Cardiac septum (tissue), 1 donor: ENCODE measurements around the gene METTL2A. TPM values are rescaled to one million over a fixed set of nuclear protein-coding genes. Genes with fewer than 3 reads are reported as not detected.
"Not testable (repeated sequence)": the region's sequence is repeated elsewhere in the genome, so short reads cannot be mapped to it uniquely, and the experiment has no call there.

Experiments used
- DNase-seq: peaks from one replicate; pipeline ENCODE4 v3.0.0-alpha.2; 2020; ENCODE audit warnings: low spot score
- intact Hi-C: fragments of 100-400 bp; cut with DNase I; formaldehyde crosslinking; loops from one replicate; pipeline ENCODE4 v1.14.0; 2022
- total RNA-seq: library from RNA; stranded (reverse); fragmentation: NEBNext Ultra II Directional; extraction: Animal tissue kit (Norgen Biotek cat#: 25700); gene quantifications from one replicate; pipeline ENCODE4 v1.2.1, GENCODE V29; 2021
- donor health status: DM: no; HTN: no; CAD: no.

Gene METTL2A
- total RNA-seq, 1 donor from 2014 or later: 17.1 TPM

DNA sequence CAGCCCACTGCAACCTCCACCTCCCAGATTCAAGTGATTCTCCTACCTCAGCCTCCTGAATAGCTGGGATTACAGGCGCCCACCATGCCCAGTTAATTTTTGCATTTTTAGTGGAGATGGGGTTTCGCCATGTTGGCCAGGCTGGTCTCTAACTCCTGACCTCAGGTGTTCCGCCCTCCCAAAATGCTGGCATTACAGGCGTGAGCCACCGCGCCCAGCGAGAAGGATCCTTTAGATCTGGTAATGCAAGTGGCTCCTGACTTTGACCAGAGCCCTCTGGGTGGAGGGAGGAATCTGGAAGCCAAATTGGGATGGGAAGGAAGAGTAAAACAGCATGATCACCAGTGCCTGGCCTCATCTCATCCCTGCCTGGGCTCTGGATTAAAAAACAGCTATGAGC, 41.6 kb downstream of the METTL2A start:
- DNase-seq, intact Hi-C loops: not testable (repeated sequence)

DNA sequence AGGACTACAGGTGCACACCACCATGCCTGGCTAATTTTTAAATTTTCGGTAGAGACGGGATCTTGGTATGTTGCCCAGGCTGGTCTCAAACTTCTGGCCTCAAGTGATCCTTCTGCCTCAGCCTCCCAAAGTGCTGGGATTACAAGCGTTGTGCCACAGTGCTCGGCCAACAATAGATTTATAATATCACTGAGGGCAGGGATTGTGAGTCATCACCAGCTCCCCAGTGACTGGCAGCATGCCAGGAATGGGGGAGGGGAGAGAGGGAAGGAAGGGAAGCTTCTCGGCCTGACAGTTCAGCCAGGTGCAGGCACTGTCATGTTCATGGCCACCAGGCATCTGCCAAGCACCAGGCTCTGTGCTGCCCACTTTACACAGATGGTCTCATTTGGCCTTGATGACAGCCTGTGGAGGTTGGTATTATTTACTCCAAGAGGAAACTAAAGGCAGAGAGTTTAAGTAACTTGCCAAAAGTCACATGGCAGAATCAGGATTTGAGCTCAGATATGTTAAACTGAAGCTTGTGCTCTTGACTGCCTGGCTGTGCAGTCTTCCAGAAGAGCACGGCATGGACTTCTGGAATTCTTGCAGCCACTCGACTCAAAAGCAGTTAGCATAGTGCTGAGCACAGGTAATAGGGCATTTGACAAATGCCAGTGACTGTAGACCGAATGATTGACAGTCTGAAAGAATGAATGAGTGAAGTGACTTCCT, 47.1 kb downstream of the METTL2A start:
- intact Hi-C loops: not testable (repeated sequence)
- DNase-seq: peak; percentile 85

DNA sequence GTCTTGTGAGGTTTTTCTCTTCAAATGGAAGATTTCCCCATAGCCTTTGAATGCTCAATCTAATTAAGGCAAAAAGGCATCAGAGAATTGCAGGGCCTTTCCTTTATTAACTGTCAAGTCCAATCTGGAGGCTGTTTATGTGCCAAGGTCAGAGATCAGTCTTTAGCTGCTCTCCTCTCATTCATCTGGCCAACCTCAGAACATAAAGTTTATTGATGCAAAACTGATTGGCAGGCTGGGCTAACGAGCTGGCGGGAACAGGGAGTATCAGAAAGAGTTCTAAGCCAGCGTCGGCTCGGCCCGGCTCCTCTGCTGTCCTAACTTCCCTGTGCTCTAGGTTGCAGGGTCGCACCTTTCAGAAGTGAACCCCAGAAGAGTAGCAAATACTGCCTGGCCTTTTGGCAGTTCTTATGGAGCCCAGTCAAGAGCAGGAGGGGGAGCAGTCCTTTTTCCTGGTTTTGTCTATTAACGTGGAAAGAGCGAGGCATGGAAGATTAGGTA, 47.7 kb downstream of the METTL2A start:
- DNase-seq, intact Hi-C loops: not testable (repeated sequence)

DNA sequence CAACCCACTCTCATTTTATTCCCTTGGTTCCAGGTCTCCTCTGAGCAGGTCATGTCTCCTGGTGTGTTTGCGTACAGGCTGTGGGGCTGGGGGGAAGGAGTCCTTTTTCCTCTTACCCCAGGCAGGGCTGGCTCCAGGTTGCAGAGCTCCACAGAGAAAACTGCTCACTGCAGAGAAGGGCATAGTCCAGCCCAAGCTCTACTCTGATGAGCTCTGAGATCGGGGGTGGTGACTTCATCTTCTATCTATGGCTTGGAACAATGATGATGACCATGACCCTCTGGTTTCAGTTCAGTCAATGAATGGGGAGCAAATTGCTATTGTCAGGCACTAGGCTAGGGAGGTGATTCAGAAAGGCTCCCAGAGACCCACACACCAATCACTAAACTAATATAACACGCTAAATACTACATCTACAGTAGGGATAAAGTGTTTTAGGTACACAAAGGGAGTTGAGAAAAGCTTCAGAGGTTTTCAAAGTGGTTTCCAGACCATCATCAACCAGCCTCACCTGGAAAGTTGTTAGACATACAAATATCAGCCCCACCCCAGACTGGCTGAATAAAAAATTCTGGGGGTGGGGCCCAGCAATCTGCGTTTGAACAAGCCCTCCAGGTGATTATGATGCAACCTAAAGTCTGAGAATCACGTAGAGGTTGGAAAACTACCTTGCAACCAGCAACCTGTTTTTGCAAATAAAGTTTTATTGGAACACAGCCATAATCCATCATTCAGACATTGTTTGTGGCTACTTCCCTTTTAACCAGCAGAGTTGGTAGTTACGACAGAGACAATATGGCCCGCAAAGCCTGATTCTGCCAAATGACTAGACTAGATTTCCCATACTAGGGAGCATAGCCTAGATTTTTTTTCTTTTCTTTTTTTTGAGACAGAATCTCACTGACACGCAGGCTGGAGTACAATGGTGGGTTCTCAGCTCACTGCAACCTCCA, 49.6 kb downstream of the METTL2A start:
- intact Hi-C loops, DNase-seq: not testable (repeated sequence)

DNA sequence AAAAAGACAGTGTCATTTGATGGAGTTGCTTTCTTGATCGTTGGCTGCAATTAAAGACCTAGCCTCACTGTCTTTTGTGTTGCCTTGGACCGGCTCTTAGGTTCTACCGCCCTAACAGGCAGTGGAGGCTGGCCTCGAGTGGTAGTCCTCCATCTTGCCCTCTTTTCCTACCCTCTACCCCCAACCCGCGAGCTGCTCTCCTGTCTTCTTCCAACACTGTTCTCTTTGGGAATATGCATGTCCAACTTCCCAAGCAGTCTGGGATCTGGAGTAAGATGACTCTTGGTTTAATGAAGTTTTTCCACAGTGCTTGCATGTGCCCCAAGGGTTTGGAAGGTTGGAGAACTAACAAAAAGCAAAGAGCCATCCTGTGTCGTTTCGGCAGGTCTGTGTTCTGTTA, 53.4 kb downstream of the METTL2A start:
- intact Hi-C loops, DNase-seq: not testable (repeated sequence)

DNA sequence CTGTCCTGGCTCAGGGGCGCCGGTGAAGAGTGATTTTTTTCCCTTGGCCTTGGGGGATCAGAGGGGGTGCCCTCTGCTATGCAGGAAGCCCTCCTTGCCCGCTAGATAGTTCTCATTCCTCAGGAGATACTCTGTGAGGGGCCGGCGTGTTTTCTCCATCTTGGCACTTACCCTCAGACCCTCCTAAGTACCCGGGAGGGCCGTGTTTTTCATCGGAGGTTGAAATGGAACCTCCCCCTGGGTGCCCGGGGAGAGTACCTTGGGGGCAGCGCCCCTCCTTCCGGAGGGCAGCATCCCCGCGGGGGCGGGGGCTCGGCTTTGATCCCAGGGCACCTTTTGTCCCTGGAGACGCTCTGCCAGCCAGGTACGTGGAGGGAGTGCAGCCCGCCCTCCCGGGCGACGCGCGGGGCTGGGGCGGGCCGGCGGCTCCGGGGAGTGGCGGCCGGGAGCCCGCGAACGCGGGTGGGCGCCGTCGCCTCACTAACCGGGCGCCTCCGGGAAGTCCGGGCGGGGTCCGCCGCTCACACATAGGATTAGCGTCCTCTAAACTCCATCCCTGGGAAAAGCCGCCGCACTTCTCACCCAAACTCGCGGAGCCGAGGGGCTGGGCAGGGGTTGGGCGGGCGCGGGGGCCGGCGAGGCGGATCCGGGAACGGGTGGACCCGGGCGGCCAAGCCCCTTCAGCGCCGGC, 54.2 kb downstream of the METTL2A start:
- intact Hi-C loops: not testable (repeated sequence)
- DNase-seq: peak; percentile 77

DNA sequence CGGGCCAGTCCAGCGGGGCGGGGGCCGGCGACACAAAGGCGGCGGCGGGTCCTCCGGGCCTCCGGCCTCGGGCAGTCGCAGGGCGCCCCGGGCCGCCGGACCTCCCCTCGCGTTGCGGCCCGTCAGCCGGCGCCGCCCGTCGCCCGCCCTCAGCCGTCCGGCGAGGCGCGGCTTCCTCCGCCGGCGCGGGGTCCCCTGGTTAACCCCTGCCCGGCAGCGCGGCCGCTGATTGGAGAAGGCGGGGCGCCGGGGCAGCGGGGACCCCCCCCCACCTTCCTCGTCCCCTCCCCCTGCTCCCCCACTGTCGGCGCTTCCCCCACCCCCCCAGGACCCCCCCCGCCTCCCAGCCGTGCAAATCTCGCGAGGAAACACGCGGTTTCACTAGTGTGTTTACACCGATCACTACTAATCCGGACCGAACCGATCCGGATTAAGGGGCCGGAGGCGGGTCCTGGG, 54.8 kb downstream of the METTL2A start, which contains the start of gene TLK2:
TSS of gene TLK2 (plus strand) at position 402 of the 456 bp plus-strand sequence. CDS start 2,301 bp downstream, outside the sequence.
- peak; percentile 80 for DNase-seq
- intact Hi-C loops: no loop called here

DNA sequence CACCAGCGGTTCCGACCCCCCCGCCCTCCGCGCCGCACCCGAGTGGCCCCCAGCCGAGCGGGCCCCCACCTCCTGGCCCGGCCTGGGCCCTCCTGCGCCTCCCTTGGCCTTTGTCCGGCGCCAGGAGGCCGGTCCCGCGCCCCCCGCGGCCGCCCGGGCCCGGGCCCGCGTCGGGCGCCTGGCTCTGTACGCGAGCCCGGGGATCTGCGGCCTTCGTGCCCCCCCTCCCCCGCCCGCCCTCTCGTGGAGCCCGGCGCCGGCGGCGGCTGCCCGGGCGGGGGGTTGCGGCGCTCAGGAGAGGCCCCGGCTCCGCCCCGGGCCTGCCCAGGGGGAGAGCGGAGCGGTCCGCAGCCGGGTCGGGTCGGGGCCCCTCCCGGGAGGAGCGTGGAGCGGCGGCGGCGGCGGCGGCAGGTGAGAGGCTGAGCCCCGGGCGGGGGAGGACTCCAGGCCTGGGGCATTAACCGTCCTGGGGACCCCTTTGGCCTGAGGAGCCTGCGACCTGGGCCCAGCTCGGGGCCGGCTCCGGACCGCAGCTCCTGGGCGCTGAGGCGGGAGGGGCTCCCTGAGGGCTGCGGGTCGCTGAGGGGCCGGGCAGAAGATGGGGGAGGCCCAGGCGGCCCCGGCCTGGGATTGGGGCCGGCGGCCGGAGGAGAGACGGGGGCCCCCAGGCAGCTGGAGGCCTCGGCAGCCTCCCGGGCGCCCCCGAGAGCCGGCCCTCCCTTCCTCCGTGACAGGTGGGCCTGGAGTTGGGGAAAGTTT, 55.4 kb downstream of the METTL2A start:
- DNase-seq: peak; percentile 76
- intact Hi-C loops: not testable (repeated sequence)

DNA sequence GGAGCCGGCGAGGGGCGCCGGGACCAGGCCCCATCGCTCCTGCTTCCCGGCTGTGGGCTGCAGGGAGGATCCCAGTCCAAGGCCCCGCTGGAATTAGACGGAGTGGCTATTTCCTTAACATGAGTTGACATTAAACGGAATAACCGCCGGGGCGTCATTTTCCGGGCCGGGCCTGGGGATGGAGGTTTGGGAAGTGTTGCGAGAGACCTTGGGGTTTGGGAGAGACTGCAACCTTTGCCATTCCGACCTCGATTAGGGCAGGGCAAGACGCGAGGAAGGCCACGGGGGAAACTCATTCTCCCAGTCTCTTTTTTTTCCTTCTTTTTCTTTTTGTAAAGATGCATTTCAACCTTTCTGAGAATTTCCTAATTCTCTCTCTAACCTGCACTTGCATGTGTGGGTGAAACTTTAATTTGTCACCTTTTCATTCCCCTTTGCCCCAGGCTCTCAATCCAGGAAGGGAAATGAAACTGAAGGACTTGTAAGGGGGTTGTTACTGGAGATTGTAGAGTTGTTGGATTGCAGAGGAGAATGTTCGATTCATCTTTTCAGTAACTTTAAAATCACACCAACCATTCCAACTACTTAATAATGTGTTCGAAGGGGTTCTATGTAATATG, 56.1 kb downstream of the METTL2A start:
- intact Hi-C loops: not testable (repeated sequence)
- peak; percentile 81 for DNase-seq

DNA sequence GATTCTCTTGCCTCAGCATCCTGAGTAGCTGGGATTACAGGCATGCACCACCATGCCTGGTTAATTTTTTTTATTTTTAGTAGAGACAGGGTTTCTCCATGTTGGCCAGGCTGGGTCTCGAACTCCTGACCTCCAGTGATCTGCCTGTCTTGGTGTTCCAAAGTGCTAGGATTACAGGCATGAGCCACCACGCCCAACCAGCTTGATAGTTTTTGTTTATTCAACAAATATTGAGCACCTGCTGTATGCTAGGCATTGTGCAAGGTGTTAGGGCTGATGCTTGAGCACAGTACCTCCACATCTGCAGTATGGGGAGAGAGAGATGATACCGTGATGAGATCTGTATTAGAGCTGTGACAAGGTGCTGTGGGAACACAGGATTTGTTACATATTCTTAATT, 58.9 kb downstream of the METTL2A start:
- intact Hi-C loops, DNase-seq: not testable (repeated sequence)

DNA sequence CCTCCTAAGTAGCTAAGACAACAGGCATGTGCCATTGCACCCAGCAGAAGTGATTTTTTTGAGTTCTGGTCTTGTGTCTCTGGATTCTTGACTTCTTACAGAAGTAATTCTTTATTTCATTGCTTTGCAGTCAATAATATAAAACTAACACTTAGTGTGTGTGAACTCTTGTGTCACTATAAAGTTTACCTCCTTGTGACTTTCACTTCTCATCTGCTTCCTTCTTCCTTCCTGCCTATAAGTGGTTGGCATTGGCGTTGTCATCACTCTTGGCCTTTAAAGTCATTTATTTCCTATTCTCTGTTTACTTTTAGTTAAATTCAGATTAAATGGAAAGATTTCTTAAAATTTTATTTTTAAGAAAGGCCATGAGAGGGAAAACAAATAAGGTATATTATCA, 67.3 kb downstream of the METTL2A start:
- DNase-seq: not testable (repeated sequence)

DNA sequence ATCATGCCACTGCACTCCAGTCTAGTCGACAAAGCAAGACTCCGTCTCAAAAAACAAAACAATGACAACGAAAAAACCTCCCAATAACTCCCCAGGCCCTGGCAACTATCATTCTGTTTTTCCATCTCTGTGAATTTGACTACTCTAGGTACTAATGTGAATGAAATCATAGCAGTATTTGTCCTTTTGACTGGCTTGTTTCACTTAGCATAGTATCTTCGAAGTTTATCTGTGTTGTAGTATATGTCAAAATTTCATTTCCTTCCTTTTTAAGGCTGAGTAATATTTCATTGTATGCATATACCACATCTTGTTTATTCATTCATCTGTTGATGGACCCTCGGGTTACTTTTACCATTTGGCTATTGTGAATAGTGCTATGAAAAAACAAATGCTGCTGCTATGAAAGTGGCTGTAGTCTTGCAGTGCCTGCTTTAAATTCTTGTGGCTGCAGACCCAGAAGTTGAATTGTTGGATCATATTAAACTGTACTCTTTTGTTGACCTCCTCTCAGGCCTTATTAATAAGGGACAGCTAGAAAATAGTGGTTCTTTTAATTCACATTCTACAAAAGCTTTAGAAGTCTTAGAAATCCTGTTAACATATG, 69.5 kb downstream of the METTL2A start:
- intact Hi-C loops, DNase-seq: not testable (repeated sequence)

More for the DNA sequence above, 67.3 kb downstream of the METTL2A start:
- intact Hi-C loops: not testable (repeated sequence)

DNA sequence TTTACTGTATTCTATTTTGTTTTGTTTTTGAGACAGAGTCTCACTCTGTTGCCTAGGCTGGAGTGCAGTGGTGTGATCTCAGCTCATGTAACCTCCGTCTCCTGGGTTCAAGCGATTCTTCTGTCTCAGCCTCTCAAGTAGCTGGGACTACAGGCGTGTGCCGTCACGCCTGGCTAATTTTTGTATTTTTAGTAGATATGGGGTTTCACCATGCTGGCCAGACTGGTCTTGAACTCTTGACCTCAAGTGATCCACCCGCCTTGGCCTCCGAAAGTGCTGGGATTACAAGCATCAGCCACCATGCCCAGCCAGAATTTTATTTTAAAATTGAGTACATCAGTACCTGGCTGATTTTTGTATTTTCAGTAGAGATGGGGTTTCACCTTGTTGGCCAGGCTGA, 70.4 kb downstream of the METTL2A start:
- DNase-seq, intact Hi-C loops: not testable (repeated sequence)

DNA sequence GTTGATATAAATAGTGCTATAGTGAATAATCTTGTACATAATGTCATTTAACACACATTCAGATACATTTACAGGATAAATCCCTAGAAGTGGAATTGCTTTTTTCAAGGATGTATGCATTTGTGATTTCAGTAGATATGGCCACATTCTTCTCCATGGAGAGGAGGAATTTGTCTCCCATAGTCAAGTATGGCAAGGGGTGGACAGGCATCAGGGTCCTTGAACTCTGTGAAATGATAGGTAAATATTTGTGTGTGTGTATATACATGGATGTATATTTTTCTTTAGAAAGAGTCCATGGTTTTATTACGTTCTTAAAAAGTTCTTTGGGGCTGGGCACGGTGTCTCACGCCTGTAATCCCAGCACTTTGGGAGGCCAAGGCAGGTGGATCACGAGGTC, 72.6 kb downstream of the METTL2A start:
- intact Hi-C loops, DNase-seq: not testable (repeated sequence)

DNA sequence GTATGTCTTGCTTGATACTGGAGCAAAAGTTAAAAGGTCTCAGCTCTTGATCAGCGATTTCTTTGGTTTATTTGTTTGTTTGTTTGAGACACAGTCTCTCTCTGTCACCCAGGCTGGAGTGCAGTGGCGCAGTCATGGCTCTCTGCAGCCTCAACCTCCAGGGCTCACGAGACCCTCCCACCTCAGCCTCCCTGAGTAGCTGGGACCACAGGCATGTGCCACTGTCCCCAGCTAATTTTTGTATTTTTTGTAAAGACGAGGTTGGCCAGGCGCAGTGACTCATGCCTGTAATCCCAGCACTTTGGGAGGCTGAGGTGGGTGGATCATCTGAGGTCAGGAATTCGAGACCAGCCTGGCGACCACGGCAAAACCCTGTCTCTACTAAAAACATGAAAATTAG, 75.1 kb downstream of the METTL2A start:
- intact Hi-C loops: not testable (repeated sequence)

More for the DNA sequence above, 75.1 kb downstream of the METTL2A start:
- DNase-seq: not testable (repeated sequence)
